ENCODE results near the gene NR4A3.
A peak's percentile ranks its signal among the peaks of the same experiment; 100 is the strongest.

NR4A3 gene

DNA sequence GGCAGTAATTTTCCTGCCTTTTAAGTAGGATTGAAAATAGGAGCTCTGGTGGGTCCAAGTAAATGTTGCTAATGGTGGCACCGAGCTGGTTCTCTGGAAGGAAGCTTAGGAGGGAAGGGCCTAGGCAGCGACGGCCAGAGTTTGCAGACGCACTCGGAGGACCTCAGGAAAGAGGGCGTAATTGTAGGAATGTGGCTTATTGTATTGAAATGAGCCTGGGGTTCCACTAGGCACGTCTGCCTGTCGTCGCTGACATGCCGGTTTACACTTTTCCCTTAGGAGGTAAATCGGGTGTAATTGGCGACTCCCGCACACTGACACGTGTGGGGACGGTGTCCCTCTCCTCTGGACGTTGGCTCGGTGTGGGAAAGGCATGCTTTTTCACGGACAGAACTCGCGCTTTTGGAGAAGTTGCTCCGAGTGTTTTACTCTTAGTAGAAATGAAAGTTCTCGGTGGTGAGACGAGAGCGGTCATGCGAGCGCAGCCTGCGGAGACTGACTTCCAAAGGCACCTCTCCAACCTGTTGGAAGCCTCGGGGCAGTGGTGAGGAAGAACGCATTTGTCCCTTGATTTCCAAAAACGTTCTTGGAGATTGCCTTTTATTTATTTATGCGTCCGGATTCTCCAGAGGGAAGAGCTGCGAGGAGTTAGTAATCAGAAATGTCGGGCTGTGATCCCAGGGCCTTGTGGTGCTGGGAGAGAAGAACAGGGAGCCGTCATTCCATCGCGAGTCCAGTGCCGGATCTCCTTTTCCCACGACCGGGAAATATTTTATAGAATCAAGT is 1.3 kb downstream of the NR4A3 start:
- peaks cover 89% of the 10 kb centered on the region for H3K36me3 Mint-ChIP-seq
- H3K4me3 Mint-ChIP-seq = peak overlapping the region; percentile 98
- no peak for ATAC-seq
- peak in 1 of 2 donors; percentile 61 for DNase-seq (ENCODE audit: low spot score in 2 of 2)
- H3K27ac Mint-ChIP-seq = peak overlapping the region; percentile 74
- H3K4me1 Mint-ChIP-seq = peaks cover 69% of the 10 kb centered on the region
- no peaks in the 10 kb centered on the region for H3K9me3 Mint-ChIP-seq

DNA sequence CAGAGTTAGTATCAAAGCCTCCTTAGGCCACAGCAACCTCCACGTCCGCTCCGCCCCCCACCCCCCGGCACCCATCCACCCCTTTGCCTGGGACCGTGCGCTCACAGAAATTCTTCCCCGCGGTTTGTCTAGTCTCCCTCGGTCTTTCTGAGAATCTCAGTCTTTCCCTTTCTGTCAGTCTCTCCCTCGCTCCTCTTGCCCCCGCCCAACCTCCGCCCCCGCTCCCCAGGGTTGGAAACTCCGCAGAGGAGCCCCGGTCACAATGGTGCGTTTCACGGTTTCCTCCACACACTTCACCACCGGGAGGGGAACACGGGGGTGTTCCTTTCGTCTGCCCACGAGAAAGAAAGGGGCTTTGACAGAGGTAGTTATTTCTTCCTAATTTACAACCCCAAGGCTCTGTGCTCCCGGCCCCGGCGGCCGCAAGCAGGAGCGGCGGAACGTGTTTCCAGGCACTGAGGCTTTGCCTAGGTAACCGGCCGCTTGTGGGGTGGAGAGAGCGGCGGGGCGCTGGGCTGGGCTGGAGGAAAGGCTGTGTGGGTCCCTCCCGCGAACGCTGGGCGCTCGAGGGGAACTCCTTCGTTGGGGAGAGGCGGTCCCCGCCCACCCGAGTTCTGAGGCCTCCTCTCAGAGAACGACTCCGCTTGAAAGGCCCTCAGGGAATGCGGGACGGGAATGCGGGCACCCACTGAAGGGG is 2.1 kb downstream of the NR4A3 start:
- Mint-ChIP-seq H3K4me1 (peaks cover 64% of the 10 kb centered on the region), H3K27ac (peak overlapping the region; percentile 74), H3K9me3 (no peaks in the 10 kb centered on the region), H3K4me3 (peak overlapping the region; percentile 98), H3K36me3 (peaks cover 93% of the 10 kb centered on the region)
- no peak for ATAC-seq
- DNase-seq (ENCODE audit: low spot score in 2 of 2) = peak; percentile 62 to 88

DNA sequence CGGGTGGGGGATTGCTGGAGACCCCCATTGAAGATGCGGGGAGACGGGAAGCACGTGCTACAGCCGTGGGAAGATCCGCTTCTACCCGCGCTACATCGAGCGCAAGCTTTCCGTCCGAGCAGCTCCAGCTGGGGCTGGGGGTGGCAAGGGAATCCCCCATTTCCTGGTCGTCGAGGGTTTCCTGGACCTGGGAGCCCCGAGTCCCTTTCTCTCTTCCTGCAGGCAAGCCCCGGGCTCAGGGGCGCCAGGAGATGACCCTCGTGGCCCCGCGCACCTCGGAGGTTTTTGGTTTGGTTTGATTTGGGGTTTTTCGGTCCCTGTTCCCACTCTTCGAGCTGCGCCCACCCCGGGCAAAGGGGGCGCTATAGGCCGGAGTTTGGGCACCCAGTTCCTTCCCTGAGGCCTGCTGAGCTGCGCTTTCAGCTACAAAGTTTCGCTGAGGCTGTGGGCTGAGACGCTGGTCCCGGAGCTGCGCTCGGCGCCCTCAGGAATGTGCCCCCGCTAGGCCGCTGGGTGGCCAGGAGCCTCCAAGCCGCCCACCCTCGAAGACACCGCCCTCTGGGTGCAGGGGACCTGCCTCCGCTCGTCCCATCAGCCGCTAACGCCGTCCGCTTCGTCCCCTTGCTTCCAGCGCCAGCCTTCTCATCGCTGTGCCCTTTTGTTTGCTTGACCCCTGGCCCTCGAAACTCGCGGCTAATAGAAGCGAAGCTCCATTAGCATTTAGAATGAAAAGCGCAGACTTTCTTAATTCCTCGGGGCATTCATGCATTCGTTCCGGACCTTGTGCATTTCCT is 2.9 kb downstream of the NR4A3 start:
- peak; percentile 60 to 85 for DNase-seq (ENCODE audit: low spot score in 2 of 2)
- Mint-ChIP-seq H3K27ac (peak overlapping the region; percentile 74), H3K9me3 (no peaks in the 10 kb centered on the region), H3K4me1 (peaks cover 69% of the 10 kb centered on the region), H3K36me3 (peaks cover 93% of the 10 kb centered on the region), H3K4me3 (peak overlapping the region; percentile 98)
- peak; percentile 16 for ATAC-seq

DNA sequence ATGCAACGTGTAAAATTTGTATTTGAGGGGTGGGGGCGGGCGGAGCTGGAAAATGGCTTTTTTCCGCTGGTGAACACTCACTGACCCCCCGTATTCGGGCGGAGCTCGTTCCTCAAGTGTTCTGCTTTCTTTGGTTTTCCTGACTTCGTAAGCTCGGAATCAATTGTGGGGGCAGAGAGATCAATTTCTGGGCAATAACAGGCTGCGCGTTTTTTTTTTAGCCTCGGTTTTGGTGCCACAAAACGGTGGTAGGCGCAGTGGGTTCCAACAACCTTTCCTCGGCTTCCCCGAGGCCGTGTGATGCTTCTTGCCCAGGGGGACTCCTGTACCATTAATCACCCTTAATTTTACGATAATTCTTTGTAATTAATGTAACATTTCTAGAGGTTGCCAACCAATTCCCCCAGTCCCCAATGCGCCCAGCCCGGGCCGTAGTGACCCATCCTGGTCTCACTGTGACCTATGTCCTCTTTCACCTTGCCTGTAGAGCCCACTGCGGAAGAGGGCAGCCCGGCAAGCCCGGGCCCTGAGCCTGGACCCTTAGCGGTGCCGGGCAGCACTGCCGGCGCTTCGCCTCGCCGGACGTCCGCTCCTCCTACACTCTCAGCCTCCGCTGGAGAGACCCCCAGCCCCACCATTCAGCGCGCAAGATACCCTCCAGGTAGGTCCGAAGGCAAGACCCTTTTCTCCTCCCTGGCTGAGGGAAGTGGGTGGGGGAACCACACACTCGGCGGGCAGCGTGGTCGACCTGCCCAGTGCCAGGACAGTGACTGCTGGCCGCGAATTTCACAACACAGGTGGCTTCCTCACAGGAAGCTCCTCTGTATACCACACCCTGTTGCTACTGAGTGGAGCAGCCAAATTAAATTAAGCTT is 3.7 kb downstream of the NR4A3 start:
- Mint-ChIP-seq H3K9me3 (no peaks in the 10 kb centered on the region), H3K4me3 (peak overlapping the region; percentile 98), H3K27ac (peak overlapping the region; percentile 74), H3K36me3 (peaks cover 93% of the 10 kb centered on the region), H3K4me1 (peaks cover 70% of the 10 kb centered on the region)
- DNase-seq (ENCODE audit: low spot score in 2 of 2) (peak in 1 of 2 donors; percentile 54), ATAC-seq (no peak)

DNA sequence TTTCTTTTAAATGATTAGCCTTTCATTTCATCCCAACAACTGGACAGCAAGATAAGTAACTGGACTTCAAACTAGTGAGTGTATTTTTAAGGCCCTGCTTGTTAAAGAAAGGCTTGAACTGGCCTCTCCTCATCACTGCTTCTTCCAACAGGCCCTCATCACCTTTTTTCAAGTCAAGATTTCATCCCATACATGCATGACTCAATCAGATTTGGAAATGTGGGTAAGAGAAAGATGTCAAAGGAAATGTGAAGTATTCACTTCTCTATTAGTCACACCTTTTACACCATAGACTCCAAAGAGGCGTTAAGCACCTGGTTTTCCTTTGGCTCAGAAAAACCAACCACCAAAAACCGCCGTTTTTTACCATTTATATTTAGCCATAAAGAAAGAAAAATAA is 4.9 kb downstream of the NR4A3 start:
- Mint-ChIP-seq H3K4me3 (peak overlapping the region; percentile 98), H3K27ac (no peak overlapping the region), H3K9me3 (no peaks in the 10 kb centered on the region), H3K36me3 (peaks cover 97% of the 10 kb centered on the region), H3K4me1 (peaks cover 68% of the 10 kb centered on the region)
- peak; percentile 38 for ATAC-seq
- peak in 1 of 2 donors; percentile 43 for DNase-seq (ENCODE audit: low spot score in 2 of 2)

DNA sequence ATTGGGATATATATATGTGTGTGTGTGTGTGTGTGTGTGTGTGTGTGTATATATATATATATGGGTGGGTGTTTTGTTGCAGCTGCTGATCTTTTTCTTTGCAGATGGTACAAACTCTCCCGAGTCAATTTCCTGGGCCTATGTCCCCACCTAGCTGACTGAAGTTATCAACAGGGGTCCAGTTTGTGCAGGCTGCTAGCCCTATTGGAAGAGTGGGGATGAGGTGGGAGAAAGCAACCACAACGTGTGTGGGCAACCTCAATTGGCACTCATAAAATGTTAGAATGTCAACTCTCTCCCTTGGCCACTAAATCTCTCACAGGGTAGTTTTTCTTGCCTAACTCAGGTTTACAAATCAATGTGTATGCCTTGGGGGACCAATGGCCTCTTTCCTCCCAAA is 5.6 kb downstream of the NR4A3 start:
- H3K4me3 Mint-ChIP-seq = no peak overlapping the region
- no peak overlapping the region for H3K27ac Mint-ChIP-seq
- H3K36me3 Mint-ChIP-seq = peaks cover 98% of the 10 kb centered on the region
- DNase-seq (ENCODE audit: low spot score in 2 of 2) (peak in 1 of 2 donors; percentile 45), ATAC-seq (no peak)
- H3K4me1 Mint-ChIP-seq = peaks cover 68% of the 10 kb centered on the region
- no peaks in the 10 kb centered on the region for H3K9me3 Mint-ChIP-seq

DNA sequence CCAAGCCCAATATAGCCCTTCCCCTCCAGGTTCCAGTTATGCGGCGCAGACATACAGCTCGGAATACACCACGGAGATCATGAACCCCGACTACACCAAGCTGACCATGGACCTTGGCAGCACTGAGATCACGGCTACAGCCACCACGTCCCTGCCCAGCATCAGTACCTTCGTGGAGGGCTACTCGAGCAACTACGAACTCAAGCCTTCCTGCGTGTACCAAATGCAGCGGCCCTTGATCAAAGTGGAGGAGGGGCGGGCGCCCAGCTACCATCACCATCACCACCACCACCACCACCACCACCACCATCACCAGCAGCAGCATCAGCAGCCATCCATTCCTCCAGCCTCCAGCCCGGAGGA is 6.3 kb downstream of the NR4A3 start:
- Mint-ChIP-seq H3K27ac (no peak overlapping the region), H3K4me1 (peaks cover 61% of the 10 kb centered on the region), H3K4me3 (no peak overlapping the region), H3K9me3 (no peaks in the 10 kb centered on the region), H3K36me3 (peaks cover 98% of the 10 kb centered on the region)
- DNase-seq (ENCODE audit: low spot score in 2 of 2) (peak in 1 of 2 donors; percentile 43), ATAC-seq (no peak)

DNA sequence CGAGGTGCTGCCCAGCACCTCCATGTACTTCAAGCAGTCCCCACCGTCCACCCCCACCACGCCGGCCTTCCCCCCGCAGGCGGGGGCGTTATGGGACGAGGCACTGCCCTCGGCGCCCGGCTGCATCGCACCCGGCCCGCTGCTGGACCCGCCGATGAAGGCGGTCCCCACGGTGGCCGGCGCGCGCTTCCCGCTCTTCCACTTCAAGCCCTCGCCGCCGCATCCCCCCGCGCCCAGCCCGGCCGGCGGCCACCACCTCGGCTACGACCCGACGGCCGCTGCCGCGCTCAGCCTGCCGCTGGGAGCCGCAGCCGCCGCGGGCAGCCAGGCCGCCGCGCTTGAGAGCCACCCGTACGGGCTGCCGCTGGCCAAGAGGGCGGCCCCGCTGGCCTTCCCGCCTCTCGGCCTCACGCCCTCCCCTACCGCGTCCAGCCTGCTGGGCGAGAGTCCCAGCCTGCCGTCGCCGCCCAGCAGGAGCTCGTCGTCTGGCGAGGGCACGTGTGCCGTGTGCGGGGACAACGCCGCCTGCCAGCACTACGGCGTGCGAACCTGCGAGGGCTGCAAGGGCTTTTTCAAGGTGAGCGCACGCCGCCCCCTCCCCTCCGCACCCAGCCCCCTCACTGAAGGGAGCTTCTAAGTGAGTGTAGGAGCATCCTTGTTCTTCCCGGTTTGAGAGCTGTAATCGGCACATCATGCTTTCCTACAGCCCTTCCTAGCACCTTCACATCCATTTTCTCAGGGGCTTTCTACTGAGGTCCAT is 6.9 kb downstream of the NR4A3 start:
- no peaks in the 10 kb centered on the region for H3K9me3 Mint-ChIP-seq
- DNase-seq (ENCODE audit: low spot score in 2 of 2) = peak in 1 of 2 donors; percentile 29
- H3K27ac Mint-ChIP-seq = no peak overlapping the region
- H3K4me3 Mint-ChIP-seq = no peak overlapping the region
- peaks cover 55% of the 10 kb centered on the region for H3K4me1 Mint-ChIP-seq
- H3K36me3 Mint-ChIP-seq = peaks cover 98% of the 10 kb centered on the region
- ATAC-seq = no peak

DNA sequence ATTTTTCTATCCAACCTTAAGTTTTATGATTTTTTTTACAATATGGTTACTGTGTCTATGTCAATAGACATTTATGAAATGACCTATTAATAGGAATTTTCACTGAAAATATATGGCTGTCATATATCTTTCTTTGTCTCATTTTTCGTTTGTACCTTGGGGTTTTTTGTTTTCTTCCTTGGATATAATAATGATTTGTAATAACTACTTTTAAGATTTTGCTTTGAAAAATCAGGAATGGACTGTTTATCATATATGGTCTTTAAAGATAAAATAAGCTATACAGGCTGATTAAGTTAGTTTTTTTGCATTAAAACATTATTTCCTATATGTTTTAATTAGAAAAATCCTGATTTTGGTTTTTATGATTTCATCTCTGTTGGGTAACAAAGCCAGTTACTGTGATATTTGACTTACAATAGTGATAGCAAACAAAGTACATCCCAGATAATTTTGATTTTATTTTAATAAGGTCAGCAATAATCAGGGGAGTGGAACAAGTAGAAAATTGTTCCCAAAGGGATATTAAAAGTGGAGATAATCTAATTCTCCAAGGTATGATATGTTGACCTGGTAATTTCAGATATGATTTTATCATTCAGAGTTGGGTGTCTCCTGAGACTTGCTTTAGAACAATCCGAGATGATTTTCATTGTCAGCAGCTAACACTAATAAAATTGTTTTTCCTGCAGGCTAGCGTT is 10.3 kb downstream of the NR4A3 start:
- Mint-ChIP-seq H3K27ac (no peak overlapping the region), H3K4me1 (peaks cover 22% of the 10 kb centered on the region), H3K4me3 (no peak overlapping the region), H3K36me3 (peaks cover 98% of the 10 kb centered on the region), H3K9me3 (no peaks in the 10 kb centered on the region)
- no peak for DNase-seq (ENCODE audit: low spot score in 2 of 2)
- no peak for ATAC-seq

DNA sequence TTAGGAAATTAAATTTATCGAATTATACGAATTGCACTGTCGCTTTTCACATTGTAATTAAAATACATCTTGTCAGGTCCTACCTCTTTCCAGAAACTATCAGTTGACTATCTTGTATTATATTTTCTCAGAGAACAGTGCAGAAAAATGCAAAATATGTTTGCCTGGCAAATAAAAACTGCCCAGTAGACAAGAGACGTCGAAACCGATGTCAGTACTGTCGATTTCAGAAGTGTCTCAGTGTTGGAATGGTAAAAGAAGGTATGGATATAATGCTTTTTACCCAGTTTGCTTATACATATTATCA is 10.8 kb downstream of the NR4A3 start:
- Mint-ChIP-seq H3K27ac (no peak overlapping the region), H3K9me3 (no peaks in the 10 kb centered on the region), H3K4me3 (no peak overlapping the region), H3K36me3 (peaks cover 98% of the 10 kb centered on the region), H3K4me1 (peaks cover 17% of the 10 kb centered on the region)
- no peak for DNase-seq (ENCODE audit: low spot score in 2 of 2)
- no peak for ATAC-seq

DNA sequence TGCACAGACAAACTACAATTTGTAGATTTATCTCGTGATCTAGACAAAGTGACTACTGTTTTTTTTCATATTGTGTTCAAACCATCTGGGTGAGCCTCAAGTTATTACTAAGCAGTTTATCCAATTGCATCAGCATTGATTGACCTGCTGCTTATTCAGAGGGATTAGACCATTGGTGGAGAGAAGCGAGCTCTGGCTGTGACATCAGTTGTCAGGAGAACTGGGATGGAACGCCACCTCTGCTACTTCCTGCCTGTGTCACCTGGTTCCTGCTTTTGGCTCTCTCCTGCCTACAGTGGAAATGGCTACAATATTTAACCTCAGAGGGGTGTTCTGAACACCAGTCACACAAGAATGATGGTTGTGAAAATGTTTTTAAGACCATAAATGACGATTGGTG is 12.1 kb downstream of the NR4A3 start:
- DNase-seq (ENCODE audit: low spot score in 2 of 2) = peak in 1 of 2 donors; percentile 23
- H3K27ac Mint-ChIP-seq = no peak overlapping the region
- H3K4me1 Mint-ChIP-seq = peaks cover 14% of the 10 kb centered on the region
- H3K9me3 Mint-ChIP-seq = no peaks in the 10 kb centered on the region
- peaks cover 100% of the 10 kb centered on the region for H3K36me3 Mint-ChIP-seq
- H3K4me3 Mint-ChIP-seq = no peak overlapping the region
- ATAC-seq = peak; percentile 31

DNA sequence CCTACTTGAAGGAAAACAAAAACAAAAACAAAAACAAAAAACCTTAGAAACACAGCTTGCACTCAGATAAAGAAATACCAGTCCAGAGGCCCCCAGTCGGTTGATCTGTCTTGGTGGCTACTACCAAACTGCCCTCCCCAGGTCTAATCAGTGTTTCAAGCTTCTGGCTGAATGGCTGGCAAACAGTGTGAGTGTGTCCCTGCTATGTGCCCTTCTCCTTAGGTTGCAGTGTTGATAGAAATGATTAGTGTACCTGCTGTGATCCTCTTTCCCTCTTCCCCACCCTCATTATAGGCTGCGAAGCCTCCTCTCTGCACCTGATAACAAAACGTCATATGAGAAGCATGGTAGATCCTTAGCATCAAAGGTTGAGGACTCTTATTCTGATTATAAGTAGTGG is 12.8 kb downstream of the NR4A3 start:
- H3K4me1 Mint-ChIP-seq = peaks cover 7% of the 10 kb centered on the region
- H3K36me3 Mint-ChIP-seq = peaks cover 100% of the 10 kb centered on the region
- no peak for DNase-seq (ENCODE audit: low spot score in 2 of 2)
- H3K27ac Mint-ChIP-seq = no peak overlapping the region
- no peaks in the 10 kb centered on the region for H3K9me3 Mint-ChIP-seq
- ATAC-seq = no peak
- H3K4me3 Mint-ChIP-seq = no peak overlapping the region

DNA sequence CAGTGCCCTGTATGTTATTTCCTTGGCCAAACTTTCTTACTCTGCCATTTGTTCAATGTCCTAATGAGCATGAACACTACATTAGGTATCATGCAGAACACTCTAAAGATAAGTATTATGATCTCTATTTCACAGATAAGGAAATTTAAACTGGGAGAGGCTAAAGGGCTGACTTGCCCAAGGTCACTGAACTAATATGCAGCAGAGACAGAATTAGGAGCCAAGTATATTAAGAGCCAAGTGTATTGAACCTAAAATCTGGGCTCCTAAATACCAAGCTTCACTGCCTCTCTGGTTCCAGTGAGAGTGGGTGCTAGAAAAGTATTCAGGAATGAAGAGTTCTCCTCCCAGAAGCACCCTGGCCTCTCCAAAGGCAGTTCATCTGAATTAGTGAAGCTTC is 13.5 kb downstream of the NR4A3 start:
- Mint-ChIP-seq H3K9me3 (no peaks in the 10 kb centered on the region), H3K27ac (no peak overlapping the region), H3K36me3 (peaks cover 100% of the 10 kb centered on the region), H3K4me3 (no peak overlapping the region), H3K4me1 (peaks cover under 1% of the 10 kb centered on the region)
- no peak for ATAC-seq
- DNase-seq (ENCODE audit: low spot score in 2 of 2) = no peak

DNA sequence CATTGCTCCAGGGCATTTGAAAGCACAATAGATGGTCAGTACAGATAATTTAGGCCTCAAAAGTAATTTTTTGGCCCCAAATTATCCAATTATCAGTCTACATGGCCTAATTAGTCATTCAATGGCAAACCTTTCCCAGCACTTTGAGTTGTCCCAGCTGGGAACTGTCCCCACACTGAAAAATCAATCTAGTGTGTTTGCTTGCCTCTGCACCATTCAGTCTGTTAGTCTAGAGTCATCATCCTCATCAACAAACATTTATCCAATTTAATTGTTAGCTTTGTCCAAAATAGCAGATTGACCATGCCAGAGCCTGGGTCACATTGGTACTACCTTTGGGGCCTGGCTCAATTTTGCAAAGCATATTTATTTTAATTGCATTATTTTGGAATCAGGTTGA is 13.9 kb downstream of the NR4A3 start:
- ATAC-seq (no peak), DNase-seq (ENCODE audit: low spot score in 2 of 2) (no peak)
- Mint-ChIP-seq H3K4me1 (no peaks in the 10 kb centered on the region), H3K9me3 (no peaks in the 10 kb centered on the region), H3K27ac (no peak overlapping the region), H3K36me3 (peaks cover 100% of the 10 kb centered on the region), H3K4me3 (no peak overlapping the region)

Measured in stimulated activated effector memory CD8-positive, alpha-beta T cell treated with anti-CD3 and anti-CD28 coated beads, Interleukin-12 subunit alpha, Interleukin-12 subunit beta, amount 100 ng/mL, for 72 hours (primary cell).